Esophagus (tissue), 2 donors: Measurements from ENCODE around the gene MEAK7. TPM values are rescaled to one million over a fixed set of nuclear protein-coding genes. Genes with fewer than 3 reads are reported as not detected.

Experiments
- H3K27ac ChIP-seq, 2 donors: one replicate each; pipeline ENCODE4 v1.5.1; 2013; ENCODE audit warnings: low read depth in 2 of 2, mild to moderate bottlenecking in 2 of 2, inconsistent platforms in 1 of 2, low read length in 1 of 2, moderate library complexity in 1 of 2
- H3K27me3 ChIP-seq, 2 donors: one replicate each; pipeline ENCODE4 v1.6.1; 2013; ENCODE audit warnings: low read length in 2 of 2, control low read depth in 1 of 2, mild to moderate bottlenecking in 1 of 2; ENCODE audit not compliant: insufficient read depth in 2 of 2, control insufficient read depth in 1 of 2
- H3K36me3 ChIP-seq, 2 donors: one replicate each; pipeline ENCODE4 v1.6.1; 2013; ENCODE audit warnings: low read length in 1 of 2; ENCODE audit not compliant: control insufficient read depth in 2 of 2, insufficient read depth in 2 of 2
- H3K4me1 ChIP-seq, 2 donors: one replicate each; pipeline ENCODE4 v1.6.1; 2013; ENCODE audit warnings: low read length in 1 of 2; ENCODE audit not compliant: control insufficient read depth in 2 of 2, insufficient read depth in 2 of 2
- H3K4me3 ChIP-seq, 2 donors: one replicate each; pipeline ENCODE4 v1.5.1; 2013; ENCODE audit warnings: low read length in 2 of 2, mild to moderate bottlenecking in 2 of 2, low read depth in 1 of 2, moderate library complexity in 1 of 2
- H3K9me3 ChIP-seq, 2 donors: one replicate each; pipeline ENCODE4 v1.6.1; 2013; ENCODE audit warnings: mild to moderate bottlenecking in 2 of 2, low read depth in 1 of 2, low read length in 1 of 2, moderate library complexity in 1 of 2; ENCODE audit not compliant: control insufficient read depth in 2 of 2, insufficient read depth in 1 of 2
- WGBS, 2 donors: extraction: QIAGEN DNeasy Blood & Tissue Kit; methylation state at CpG; one replicate each; pipeline ENCODE4 v1.1.7; 2013; 5-methylcytosine and 5-hydroxymethylcytosine counted together
- polyA plus RNA-seq, 2 donors: library from polyadenylated mRNA; stranded (reverse); fragments of 200-250 nt; gene quantifications; one replicate each; pipeline ENCODE4 v1.2.3, GENCODE V29; 2013
- donor health status: healthy with polysubstance abuse.
- donor health status: Bipolar disorder and iron deficiency.

The MEAK7 gene
- polyA plus RNA-seq, 2 donors = 9.5 to 13.8 TPM

GRCh38 chr16:84497418-84498222 is 6.8 kb downstream of the MEAK7 start:
- no peaks in the 10 kb centered on the region for H3K9me3 ChIP-seq
- H3K27ac ChIP-seq = no peak overlapping the region
- H3K4me3 ChIP-seq = no peak overlapping the region
- WGBS, 2 donors = 84 to 87% methylated on average over 18 of the region's 18 CpGs
- peaks cover 2 to 8% of the 10 kb centered on the region in 2 donors for H3K4me1 ChIP-seq
- no peaks in the 10 kb centered on the region for H3K27me3 ChIP-seq
- peaks cover 7 to 15% of the 10 kb centered on the region in 2 donors for H3K36me3 ChIP-seq

GRCh38 chr16:84496991-84497390 is 7.5 kb downstream of the MEAK7 start:
- no peaks in the 10 kb centered on the region for H3K27me3 ChIP-seq
- no peaks in the 10 kb centered on the region for H3K9me3 ChIP-seq
- no peak overlapping the region for H3K4me3 ChIP-seq
- peaks cover 7 to 15% of the 10 kb centered on the region in 2 donors for H3K36me3 ChIP-seq
- H3K27ac ChIP-seq = no peak overlapping the region
- H3K4me1 ChIP-seq = peaks cover 0 to 5% of the 10 kb centered on the region in 2 donors
- WGBS, 2 donors = 97 to 99% methylated on average over 3 of the region's 3 CpGs

DNA sequence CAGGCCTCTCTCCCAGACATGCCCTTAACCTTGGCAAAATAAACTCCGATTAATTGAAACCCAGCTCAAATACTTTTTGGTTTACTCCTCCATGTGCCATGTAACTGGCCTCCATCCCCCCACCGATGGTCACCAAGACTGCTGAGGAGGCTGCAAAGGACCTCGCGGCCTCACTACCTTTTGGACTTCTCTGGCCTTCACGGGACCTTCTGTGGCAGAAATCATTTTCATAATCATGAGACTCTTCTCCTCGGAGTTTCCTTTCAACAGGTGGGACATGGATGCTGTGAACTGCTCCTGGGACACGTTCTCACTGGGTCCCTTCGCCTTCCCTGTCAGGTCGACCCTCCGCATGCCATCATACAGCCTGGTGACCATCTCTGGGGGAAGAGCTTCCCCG is 9.0 kb downstream of the MEAK7 start:
- Histone ChIP-seq H3K27ac (no peak overlapping the region), H3K9me3 (no peaks in the 10 kb centered on the region), H3K36me3 (peaks cover 7 to 15% of the 10 kb centered on the region in 2 donors), H3K4me3 (no peak overlapping the region), H3K27me3 (no peaks in the 10 kb centered on the region), H3K4me1 (peaks cover 0 to under 1% of the 10 kb centered on the region in 2 donors)
- 96 to 98% methylated on average over 11 of the region's 11 CpGs for WGBS, 2 donors

DNA sequence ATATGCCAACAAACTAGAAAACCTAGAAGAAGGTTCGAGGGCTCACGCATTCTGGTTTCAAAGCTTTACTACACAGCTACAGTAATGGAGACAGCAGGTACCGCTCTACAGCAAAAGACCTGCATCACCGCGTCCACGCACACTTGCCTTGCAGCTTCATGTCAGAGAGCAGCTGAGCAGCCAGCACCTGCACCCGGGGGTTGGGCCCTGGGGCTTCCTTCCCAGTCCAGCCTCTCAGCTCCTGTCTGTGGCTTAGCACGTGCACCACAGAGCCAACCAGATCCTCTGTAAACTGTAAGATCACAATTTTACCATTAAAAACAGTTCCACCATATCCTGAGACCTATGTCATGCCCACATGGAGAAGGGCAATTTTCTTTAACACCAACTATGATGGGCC is 15.3 kb downstream of the MEAK7 start:
- Histone ChIP-seq H3K4me1 (no peaks in the 10 kb centered on the region), H3K9me3 (no peaks in the 10 kb centered on the region), H3K36me3 (peaks cover 0 to 26% of the 10 kb centered on the region in 2 donors), H3K27ac (no peak overlapping the region), H3K4me3 (no peak overlapping the region), H3K27me3 (no peaks in the 10 kb centered on the region)
- 81 to 86% methylated on average over 8 of the region's 8 CpGs for WGBS, 2 donors

GRCh38 chr16:84487358-84487757 is 17.1 kb downstream of the MEAK7 start:
- no peaks in the 10 kb centered on the region for H3K4me1 ChIP-seq
- no peak overlapping the region for H3K4me3 ChIP-seq
- H3K9me3 ChIP-seq = no peaks in the 10 kb centered on the region
- 75 to 90% methylated on average over 8 of the region's 8 CpGs for WGBS, 2 donors
- H3K36me3 ChIP-seq = peaks cover 8 to 36% of the 10 kb centered on the region in 2 donors
- H3K27me3 ChIP-seq = no peaks in the 10 kb centered on the region
- no peak overlapping the region for H3K27ac ChIP-seq

DNA sequence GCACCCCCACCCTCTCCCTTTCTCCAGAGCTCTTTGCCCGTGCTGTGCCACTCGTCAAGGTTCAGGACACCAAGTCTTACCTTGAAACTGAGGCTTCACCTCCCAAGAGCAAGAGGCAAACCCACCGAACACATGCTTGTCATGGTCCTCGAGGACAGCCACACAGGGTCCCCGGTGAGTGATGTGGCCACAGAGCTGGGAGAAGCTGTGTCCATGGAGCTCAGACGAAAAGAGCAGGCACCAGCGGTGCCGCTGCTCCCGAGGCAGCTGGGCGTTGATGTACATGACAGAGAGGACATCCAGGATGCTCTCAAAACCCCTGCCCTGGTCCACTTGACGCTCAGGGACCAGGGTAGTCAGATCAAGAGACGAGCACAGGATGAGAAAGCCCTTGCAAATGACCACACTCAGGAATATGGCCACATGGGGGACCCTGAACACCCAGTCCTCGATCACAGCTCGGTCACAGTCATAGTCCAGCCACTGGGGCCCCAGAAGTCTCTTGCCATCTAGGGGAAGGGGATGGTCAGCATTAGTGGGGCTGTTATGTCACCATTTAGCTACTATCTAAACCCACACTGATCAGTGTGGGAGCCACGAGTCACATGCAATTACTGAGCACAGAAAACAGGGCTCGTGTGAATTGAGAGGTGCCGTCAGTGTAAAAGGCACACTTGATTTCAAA is 17.8 kb downstream of the MEAK7 start:
- peaks cover 8 to 42% of the 10 kb centered on the region in 2 donors for H3K36me3 ChIP-seq
- WGBS, 2 donors = 92 to 95% methylated on average over 17 of the region's 17 CpGs

GRCh38 chr16:84486126-84486525 is 18.3 kb downstream of the MEAK7 start:
- peaks cover 8 to 45% of the 10 kb centered on the region in 2 donors for H3K36me3 ChIP-seq

More for the DNA sequence above, 17.8 kb downstream of the MEAK7 start:
- Histone ChIP-seq H3K9me3 (no peaks in the 10 kb centered on the region), H3K27me3 (no peaks in the 10 kb centered on the region), H3K4me1 (no peaks in the 10 kb centered on the region), H3K27ac (no peak overlapping the region), H3K4me3 (no peak overlapping the region)

GRCh38 chr16:84485255-84486010 is 19.0 kb downstream of the MEAK7 start:
- Histone ChIP-seq H3K9me3 (no peaks in the 10 kb centered on the region), H3K27me3 (no peaks in the 10 kb centered on the region), H3K27ac (no peak overlapping the region), H3K4me3 (no peak overlapping the region), H3K4me1 (no peaks in the 10 kb centered on the region), H3K36me3 (peaks cover 8 to 51% of the 10 kb centered on the region in 2 donors)
- 92% methylated on average over 16 of the region's 16 CpGs for WGBS, 2 donors

More at GRCh38 chr16:84486126-84486525, 18.3 kb downstream of the MEAK7 start:
- Histone ChIP-seq H3K27me3 (no peaks in the 10 kb centered on the region), H3K4me1 (no peaks in the 10 kb centered on the region), H3K4me3 (no peak overlapping the region), H3K9me3 (no peaks in the 10 kb centered on the region), H3K27ac (no peak overlapping the region)
- 88 to 91% methylated on average over 14 of the region's 14 CpGs for WGBS, 2 donors

DNA sequence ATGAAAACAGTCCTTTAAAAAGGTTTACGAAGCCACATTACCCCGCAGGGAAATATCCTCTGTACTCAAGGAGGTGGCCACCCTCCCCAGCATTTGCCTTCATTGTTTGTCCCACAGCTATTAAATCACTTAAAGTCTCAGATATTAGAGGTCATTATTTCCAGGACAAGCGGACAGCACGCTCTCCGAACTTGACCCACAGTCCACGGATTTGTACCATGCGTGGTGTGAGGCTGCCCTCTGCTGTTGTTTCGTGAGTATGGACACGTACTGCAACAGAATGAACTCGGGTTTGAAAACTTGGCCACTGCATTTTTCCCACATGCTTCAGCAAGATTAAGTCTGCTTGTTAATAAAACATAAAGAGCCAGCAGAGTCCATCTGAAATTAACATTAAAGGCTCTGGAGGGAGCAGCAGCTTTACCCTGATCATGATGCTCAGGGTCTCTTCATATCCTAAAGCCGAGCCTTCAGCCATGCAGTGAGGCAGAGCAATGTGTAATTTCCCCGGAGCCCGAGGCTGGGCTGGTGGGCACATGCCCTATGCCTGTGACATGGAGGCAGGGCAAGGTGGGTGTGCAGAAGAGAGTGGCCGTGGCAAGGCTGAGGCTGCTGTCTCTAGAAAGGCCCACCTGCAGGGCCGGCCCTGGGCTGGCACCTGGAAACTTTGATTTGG is 19.7 kb downstream of the MEAK7 start:
- H3K36me3 ChIP-seq = peaks cover 11 to 58% of the 10 kb centered on the region in 2 donors
- H3K4me1 ChIP-seq = no peaks in the 10 kb centered on the region
- no peaks in the 10 kb centered on the region for H3K9me3 ChIP-seq
- no peak overlapping the region for H3K27ac ChIP-seq
- H3K4me3 ChIP-seq = no peak overlapping the region
- no peaks in the 10 kb centered on the region for H3K27me3 ChIP-seq
- WGBS, 2 donors = 56 to 64% methylated on average over 15 of the region's 15 CpGs
